ENCODE data around the gene KCNMA1. TPM values are rescaled to one million over a fixed set of nuclear protein-coding genes. Genes with fewer than 3 reads are reported as not detected.

The KCNMA1 gene
- total RNA-seq, 1 experiment from 2014 or later, result 0.49 TPM

GRCh38 chr10:77431209-77431611 is 206.4 kb downstream of the KCNMA1 start (continued):
- no peak for TF ChIP-seq YY1 (IDR thresholded peaks at IDR 0.05; ENCODE audit: extremely low read depth, insufficient replicate concordance, low read depth, low read length)
- TF ChIP-seq ATF3 (IDR thresholded peaks at IDR 0.05), result no peak
- no peak for TF ChIP-seq MAX (IDR thresholded peaks at IDR 0.05)
- no peak for TF ChIP-seq ELF1 (IDR thresholded peaks at IDR 0.05; ENCODE audit: borderline replicate concordance, low read depth)
- no peak for TF ChIP-seq FOSL1 (IDR thresholded peaks at IDR 0.05; ENCODE audit: low read depth)
- no peak for TF ChIP-seq ZBTB33 (IDR thresholded peaks at IDR 0.05; ENCODE audit: extremely low read depth, insufficient replicate concordance, low read length)
- TF ChIP-seq SRF (IDR thresholded peaks at IDR 0.05; ENCODE audit: low read depth), result no peak
- no peak for TF ChIP-seq CEBPB (IDR thresholded peaks at IDR 0.05; ENCODE audit: low read depth)
- no peak for TF ChIP-seq JUND (IDR thresholded peaks at IDR 0.05)
- TF ChIP-seq EGR1 (IDR thresholded peaks at IDR 0.05; ENCODE audit: low read depth), result no peak
- TF ChIP-seq ZFX (IDR thresholded peaks at IDR 0.05), result no peak

- RAD21 ChIA-PET (ENCODE audit: low non-redundant PET in 1 of 2, low total read pairs in 2 of 2, uncharacterized antibody in 2 of 2, unreplicated experiment in 2 of 2), result no interaction called here
- Histone ChIP-seq H3K9me2 (ENCODE audit: insufficient read depth) (no peaks in the 10 kb centered on the region), H3K9ac (ENCODE audit: low read length) (no peak overlapping the region), H3K9me3 (ENCODE audit: control insufficient read depth in 1 of 2, insufficient read depth in 1 of 2, low read depth in 1 of 2, low read length in 2 of 2) (no peaks in the 10 kb centered on the region), H3K4me3 (replicated peaks in 1 of 2; ENCODE audit: low read depth in 1 of 2, low read length in 2 of 2) (no peak overlapping the region), H3K27ac (ENCODE audit: low read depth, low read length) (no peak overlapping the region), H3K79me2 (ENCODE audit: insufficient read depth, low read length) (no peaks in the 10 kb centered on the region), H4K20me1 (ENCODE audit: insufficient read depth) (no peaks in the 10 kb centered on the region), H2AFZ (ENCODE audit: low read depth, low read length, poor library complexity, severe bottlenecking) (no peak overlapping the region), H3K36me3 (ENCODE audit: control insufficient read depth in 1 of 2, insufficient read depth in 2 of 2, low read length in 2 of 2) (no peaks in the 10 kb centered on the region), H3K27me3 (ENCODE audit: insufficient read depth, low read length) (no peaks in the 10 kb centered on the region; the same call in 1 of the 2 replicates), H3K4me2 (ENCODE audit: low read length) (no peak overlapping the region), H3K4me1 (ENCODE audit: control insufficient read depth in 1 of 2, insufficient read depth in 2 of 2, low read length in 2 of 2) (no peaks in the 10 kb centered on the region)
- POLR2A ChIA-PET, result no interaction called here
- intact Hi-C loops (cut with micrococcal nuclease), result no loop called here
- CTCF ChIA-PET, result no interaction called here
- no TSS peak for BruUV-seq (replicated peaks)
- no peak for DNase-seq (ENCODE audit: low read depth, low spot score)
- TF ChIP-seq CTCF (IDR thresholded peaks at IDR 0.05 in 2 of 3, conservative IDR thresholded peaks at IDR 0.05 in 1 of 3; ENCODE audit: borderline replicate concordance in 1 of 3, insufficient read depth in 1 of 3, low read depth in 2 of 3, low read length in 2 of 3) (peak in 1 of 3 experiments; percentile 19; a peak in 1 of 6 replicates), RAD21 (IDR thresholded peaks at IDR 0.05; ENCODE audit: low read depth) (peak; percentile 47), CBX3 (IDR thresholded peaks at IDR 0.05; ENCODE audit: low read depth) (no peak)
- no peak for ATAC-seq
Measured at GRCh38 chr10:77430530-77430929, 207.1 kb downstream of the KCNMA1 start.

Measured in HCT116 (cell line).